GM19035 (cell line): ENCODE data around the gene CALR.
A peak's percentile ranks its signal among the peaks of the same experiment; 100 is the strongest.
"Not testable (repeated sequence)": the region's sequence is repeated elsewhere in the genome, so short reads cannot be mapped to it uniquely, and the experiment has no call there.

Experiments
- ATAC-seq: cut with Tn5 transposase; IDR thresholded peaks from one replicate; pipeline ENCODE4 v1.9.1; 2021; ENCODE audit not compliant: unreplicated experiment

The CALR gene

GRCh38 chr19:12952488-12953137, 14.2 kb downstream of the CALR start:
- ATAC-seq = no peak

- ATAC-seq = no peak
Observed at GRCh38 chr19:12953138-12953798, 14.9 kb downstream of the CALR start.

DNA sequence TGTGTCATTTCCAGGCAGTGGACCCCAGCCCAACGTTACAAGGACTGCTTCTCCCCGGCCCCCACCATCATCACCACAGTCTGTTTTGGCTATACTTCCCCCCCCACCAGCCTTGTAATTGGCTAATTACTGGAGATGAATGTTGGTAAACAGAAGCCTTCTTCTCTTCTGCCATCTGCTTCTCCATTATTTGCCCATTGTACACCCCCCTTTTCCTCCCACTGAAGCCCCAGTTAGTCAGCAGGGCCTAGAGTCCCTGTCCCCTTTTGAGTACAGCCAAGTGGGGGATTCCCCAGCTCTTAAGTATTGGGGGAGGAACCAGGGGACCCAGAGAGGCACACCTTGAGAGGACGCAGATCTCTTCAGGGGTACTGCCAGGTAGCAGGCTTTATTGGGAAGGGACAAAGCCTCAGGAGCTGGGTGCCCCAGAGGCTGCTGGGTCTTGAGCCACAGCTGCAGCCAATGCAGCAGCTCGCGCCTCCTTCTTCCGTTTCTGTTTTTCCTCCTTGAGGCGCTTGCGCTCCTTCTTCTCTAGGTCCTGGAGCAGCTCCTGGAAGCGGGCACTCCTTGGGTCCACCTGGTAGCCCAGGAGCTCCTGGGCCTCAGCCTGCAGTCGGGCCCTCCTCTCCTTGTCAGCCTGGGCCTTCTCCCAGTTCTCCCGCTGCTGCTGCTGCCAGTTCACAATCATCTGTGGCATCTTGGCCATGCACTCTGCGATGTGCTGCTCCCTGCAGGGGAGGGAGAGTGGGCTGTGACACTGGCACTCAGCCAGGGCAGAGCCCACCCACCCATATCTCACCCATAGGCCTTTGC, 15.6 kb downstream of the CALR start:
- no peak for ATAC-seq

GRCh38 chr19:12954612-12954962, 16.2 kb downstream of the CALR start:
- ATAC-seq = no peak

GRCh38 chr19:12955575-12955974, 17.2 kb downstream of the CALR start:
- not testable (repeated sequence) for ATAC-seq

GRCh38 chr19:12955996-12956395, 17.6 kb downstream of the CALR start:
- ATAC-seq = no peak

DNA sequence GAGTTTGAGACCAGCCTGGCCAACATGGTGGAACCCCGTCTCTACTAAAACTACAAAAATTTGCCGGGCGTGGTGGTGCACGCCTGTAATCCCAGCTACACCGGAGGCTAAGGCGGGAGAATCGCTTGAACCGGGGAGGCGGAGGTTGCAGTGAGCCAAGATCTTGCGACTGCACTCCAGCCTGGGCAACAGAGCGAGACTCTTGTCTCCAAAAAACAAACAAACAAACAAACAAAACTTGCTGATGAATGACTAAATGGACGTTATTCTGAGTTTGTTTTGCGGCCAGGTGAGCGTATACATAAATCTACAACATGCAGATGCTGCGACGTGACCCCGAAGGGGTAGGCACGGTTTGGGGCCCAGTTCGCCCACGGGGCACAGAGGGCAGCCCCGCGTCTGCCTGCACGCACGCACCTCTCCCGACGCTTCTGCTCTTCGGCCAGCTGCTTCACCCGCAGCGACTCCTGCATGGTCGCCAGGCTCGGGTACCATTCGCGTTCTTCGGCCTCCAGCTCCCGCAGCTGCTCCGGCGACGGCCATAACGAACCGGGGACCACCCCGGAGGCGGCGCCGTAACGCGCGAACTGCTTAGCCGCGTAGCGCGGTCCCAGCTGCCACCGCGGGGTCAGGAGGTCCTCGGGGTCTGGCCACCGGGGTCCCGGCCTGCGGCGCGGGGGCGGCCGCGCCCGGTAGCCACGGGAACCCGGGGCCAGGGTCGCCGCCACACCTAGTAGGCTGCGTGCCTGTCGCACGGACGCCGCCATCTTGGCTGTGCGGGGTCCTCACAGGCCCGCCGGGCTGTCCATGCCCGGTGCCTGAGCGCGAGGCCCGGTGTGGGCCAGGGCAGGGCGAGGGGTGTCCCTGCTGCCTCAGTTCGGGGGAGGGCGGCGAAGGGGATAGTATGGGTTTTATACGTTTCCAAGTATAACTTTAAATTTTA, 18.3 kb downstream of the CALR start, which contains the start of gene GADD45GIP1:
GADD45GIP1 (minus strand) TSS at position 778 of the 943 bp plus-strand sequence; CDS start at position 767, 11 bp downstream.
- peak; percentile 79 for ATAC-seq

DNA sequence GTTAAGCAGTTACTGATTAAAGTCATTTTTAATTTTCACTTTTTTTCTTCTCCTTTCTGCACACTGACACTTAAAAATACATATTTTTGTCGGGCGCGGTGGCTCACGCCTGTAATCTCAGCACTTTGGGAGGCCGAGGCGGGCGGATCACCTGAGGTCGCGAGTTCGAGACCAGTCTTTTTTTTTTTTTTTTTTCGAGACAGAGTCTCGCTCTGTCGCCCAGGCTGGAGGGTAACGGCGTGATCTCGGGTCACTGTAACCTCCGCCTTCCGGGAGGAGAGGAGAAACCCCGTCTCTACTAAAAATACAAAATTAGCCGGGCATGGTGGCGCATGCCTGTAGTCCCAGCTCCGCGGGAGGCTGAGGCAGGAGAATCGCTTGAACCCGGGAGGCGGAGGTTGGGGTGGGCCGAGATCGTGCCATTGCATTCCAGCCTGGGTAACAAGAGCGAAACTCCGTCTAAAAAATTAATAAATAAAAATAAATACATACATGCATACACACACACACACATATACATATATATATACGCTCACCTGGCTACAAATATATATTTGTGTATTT, 19.1 kb downstream of the CALR start:
- peak; percentile 27 for ATAC-seq

DNA sequence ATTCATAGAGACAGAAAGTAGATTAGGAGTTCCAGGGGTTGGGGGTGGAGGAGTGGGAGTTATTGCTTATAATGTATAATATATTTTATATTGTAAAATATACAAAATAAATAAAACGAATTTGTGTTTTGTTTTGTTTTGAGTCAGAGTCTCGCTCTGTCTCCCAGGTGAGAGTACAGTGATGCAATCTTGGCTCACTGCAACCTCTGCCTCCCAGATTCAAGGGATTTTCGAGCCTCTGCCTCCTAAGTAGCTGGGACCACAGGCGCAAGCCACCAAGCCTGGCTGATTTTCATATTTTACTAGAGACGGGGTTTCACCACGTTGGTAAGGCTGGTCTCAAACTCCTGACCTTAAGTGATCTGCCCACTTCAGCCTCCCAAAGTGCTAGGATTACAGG, 21.1 kb downstream of the CALR start:
- no peak for ATAC-seq

DNA sequence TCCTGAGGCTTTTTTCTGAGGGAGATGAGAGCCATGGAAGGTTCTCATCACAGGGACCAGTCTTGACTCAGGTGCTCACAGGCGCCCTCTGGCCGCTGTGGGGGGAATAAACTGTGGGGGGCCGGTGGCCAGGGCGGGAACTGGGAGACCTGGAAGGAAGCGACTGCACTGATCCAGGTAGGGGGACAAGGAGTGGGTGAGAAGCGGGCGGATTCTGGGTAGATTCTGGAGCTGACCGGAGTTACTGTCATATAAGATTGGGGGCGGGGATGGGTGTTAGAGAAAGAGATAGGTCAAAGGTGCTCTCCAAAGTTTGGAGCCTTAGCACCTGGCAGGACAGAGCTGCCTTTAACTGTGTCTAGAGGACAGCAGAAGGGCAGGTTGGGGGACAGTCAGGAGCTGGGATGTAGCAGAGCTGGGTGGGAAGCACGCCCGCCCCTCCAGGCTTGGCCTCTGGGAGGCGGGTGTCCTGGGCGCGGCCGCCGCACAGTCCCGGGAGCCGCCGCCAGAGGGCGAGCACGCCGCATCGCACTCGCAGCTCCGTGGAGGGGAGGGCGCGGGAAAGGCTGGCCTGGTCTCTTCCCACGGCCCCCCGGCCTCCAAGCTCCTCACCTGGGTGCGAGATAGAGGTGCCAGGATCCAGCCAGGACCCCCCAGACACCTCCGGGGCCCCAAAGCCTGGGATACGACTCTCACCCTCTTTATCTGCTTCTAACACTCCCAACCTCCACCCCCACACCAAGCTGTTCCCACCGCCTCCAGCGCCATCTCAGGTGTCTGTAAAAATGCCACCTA, 26.8 kb downstream of the CALR start:
- ATAC-seq = peak; percentile 69

GRCh38 chr19:12965812-12966135, 27.4 kb downstream of the CALR start:
- no peak for ATAC-seq

DNA sequence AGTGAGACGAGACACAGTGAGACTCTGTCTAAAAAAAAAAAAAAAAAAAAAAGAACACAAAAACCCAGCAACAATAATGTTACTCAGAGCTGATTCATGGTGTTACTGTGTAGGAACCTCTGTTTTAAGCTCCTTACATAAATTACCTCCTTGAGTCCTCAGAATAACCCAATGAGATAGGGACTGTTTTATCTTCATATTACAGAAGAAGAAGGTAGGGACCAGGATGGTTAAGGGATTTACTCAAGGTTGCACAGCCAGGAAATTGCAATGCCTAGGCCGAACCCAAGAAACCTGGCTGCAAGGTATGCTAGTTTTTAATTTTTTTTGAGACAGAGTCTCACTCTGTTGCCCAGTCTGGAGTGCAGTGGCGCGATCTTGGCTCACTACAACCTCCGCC, 29.5 kb downstream of the CALR start:
- no peak for ATAC-seq

DNA sequence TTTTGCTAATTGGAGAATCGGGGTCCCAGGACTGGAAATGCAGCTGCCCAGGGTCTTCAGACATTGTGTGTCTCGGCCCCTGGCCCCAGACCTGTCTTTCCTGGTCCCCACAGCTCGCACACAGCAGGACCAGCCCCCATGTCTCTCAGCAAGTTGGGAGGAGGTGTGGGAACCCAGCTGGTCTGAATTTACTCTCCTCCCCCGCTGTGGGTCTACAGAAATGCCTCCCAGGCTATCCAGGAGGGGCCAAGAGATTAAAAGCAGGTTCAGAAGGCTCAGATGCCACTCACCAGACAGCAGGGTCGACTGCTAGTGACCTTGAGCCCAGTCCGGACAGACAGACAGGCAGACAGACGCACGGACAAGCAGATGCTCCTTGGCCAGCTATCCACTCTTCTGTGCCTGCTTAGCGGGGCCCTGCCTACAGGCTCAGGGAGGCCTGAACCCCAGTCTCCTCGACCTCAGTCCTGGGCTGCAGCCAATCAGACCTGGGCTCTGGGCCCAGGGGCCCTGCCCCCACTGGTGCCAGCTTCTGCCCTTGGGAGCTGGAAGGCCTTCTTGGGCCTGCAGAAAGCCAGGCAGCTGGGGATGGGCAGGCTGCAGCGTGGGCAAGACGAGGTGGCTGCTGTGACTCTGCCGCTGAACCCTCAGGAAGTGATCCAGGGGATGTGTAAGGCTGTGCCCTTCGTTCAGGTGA, 31.0 kb downstream of the CALR start, which contains the start of gene DAND5:
DAND5 (plus strand) TSS at position 285 of the 697 bp plus-strand sequence; CDS start at position 370, 85 bp downstream.
- no peak for ATAC-seq

DNA sequence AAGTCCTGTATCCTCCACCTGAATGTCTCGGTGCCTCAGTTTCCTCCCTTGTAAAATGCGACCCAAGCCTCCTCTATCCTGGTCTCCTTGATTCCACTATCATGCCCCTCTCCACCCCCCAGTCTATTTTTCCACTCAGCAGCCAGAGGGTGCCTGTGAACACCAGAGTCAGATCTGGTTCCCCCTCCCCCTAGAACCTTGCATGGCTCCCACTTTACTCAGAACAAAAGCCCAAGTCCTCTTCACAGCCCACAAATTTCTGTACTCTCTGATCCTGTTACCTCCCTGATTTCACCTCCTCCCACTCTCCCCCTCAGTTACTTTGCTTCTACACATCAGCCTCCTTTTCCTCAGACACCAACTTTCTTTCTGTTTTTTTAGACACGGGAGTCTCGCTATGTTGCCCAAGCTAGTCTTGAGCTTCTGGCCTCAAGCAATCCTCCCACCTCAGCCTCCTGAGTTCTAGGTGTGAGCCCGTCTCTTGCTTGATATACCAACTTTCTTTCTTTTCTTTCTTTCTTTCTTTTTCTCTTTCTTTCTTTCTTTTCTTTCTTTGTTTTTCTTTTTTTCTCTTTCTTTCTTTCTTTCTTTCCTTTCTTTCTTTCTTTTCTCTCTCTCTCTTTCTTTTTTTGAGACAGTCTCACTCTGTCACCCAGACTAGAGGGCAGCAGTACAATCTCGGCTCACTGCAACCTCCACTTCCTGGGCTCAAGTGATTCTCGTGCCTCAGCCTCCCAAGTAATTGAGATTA, 31.8 kb downstream of the CALR start:
- no peak for ATAC-seq

DNA sequence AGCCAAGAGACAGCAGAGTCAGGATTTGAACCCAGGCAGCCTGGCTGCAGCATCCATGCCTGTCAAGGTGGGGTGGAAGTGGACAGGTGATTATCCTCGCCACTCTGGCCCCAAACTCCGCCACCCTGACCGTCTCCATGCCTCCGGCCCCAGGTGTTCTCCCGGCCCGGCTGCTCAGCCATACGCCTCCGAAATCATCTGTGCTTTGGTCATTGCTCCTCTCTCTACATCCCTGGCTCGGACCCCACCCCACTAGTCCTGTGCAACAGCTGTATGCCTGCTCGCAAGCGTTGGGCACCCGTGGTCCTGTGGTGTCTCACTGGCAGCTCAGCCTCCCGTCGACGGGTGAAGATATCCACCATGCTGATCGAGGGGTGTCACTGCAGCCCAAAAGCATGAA, 34.8 kb downstream of the CALR start:
- no peak for ATAC-seq

DNA sequence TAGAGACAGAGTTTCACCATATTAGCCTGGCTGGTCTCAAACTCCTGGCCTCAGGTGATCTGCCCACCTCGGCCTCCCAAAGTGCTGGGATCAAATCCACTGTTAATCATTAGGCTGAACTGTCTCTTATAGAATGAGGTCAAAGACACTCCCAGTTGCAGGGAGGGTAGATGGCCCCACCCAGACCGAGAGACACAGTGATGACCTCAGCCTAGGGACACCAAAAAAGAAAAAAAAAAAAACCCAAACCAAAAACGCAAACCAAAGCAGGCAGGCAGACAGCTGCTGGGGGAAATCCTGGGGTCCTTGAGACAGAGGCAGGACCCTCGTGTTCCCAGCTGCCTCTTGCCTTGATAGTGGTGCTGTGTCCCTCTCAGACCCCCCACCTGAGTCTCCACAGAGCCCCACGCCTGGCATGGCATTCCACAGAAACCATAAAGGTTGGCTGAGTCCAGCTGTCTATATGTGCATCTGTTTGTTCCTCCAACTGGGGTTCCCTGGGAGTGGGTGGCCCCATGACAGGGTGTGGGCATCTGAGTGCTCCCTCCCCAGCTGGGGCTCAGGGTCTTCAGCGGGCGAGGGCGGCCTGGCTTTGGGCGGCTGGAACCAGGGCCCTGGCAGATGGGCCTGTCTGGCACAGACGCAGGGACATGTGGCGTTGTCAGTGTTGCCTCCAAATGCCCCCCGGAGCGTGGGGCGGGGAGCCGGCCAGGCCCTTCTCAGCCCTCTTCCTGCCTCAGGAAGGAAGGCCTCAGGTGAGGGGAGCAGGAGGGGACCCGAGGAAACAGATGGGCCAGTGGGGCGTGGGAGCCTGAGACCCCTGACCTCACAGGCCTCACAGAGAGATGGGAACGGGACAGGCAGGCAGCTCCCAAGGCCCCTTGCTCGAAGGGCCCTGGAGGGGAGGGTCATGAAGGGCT, 36.2 kb downstream of the CALR start:
- no peak for ATAC-seq

GRCh38 chr19:12975221-12975741, 36.9 kb downstream of the CALR start:
- ATAC-seq = no peak
